Esophagus squamous epithelium (tissue), 4 donors: ENCODE data around the gene RPAP3.

ENCODE experiments used
- POLR2A ChIP-seq, 4 donors: fragments of 450-650 bp; IDR thresholded peaks; one replicate each; pipeline ENCODE4 v1.6.1; 2017; ENCODE audit warnings: antibody characterized with exemption in 4 of 4, mild to moderate bottlenecking in 4 of 4, moderate library complexity in 3 of 4
- TF ChIP-seq, protein P1 (sequence below), 6 experiments: fragments of 450-650 bp in 4 of 6; fragments of 200-600 bp in 2 of 6; sonication (generic) in 2 of 6; IDR thresholded peaks; one replicate each; pipeline ENCODE4 v1.5.1; 2016 to 2019; ENCODE audit warnings: antibody characterized with exemption in 6 of 6, mild to moderate bottlenecking in 4 of 6, moderate library complexity in 4 of 6

DNA sequence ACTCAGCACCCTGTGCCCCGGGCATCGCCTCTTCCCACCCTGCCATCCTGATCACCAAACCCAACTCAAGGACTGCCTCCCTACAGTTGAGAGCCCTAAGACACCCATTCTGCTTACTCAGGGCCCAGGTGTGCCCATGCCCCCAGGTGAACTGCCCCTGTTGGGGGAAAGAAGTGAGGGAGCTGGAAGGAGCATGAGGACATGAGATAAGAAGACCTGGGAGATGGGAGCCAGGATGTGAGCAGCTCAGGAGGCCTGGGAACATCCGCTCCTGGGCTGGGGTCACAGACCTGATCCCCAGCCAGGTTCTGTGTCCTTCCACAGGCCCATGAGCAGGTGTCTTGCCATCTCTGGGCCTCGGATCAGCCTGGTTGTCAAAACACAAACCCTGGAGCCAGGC lies 46.3 kb upstream of the RPAP3 start:
- TF ChIP-seq, protein P1, sequence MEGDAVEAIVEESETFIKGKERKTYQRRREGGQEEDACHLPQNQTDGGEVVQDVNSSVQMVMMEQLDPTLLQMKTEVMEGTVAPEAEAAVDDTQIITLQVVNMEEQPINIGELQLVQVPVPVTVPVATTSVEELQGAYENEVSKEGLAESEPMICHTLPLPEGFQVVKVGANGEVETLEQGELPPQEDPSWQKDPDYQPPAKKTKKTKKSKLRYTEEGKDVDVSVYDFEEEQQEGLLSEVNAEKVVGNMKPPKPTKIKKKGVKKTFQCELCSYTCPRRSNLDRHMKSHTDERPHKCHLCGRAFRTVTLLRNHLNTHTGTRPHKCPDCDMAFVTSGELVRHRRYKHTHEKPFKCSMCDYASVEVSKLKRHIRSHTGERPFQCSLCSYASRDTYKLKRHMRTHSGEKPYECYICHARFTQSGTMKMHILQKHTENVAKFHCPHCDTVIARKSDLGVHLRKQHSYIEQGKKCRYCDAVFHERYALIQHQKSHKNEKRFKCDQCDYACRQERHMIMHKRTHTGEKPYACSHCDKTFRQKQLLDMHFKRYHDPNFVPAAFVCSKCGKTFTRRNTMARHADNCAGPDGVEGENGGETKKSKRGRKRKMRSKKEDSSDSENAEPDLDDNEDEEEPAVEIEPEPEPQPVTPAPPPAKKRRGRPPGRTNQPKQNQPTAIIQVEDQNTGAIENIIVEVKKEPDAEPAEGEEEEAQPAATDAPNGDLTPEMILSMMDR (IDR thresholded peaks at IDR 0.05): no peak
- no peak for TF ChIP-seq POLR2A (IDR thresholded peaks at IDR 0.05)
